Activated CD8-positive, alpha-beta T cell treated with anti-CD3 and anti-CD28 coated beads for 36 hours (primary cell): Measurements from ENCODE around the gene ARL6IP5. TPM values are rescaled to one million over a fixed set of nuclear protein-coding genes. Genes with fewer than 3 reads are reported as not detected.

Experiments used
- ATAC-seq: fragments of 200-7000 bp; cut with Tn5 transposase; one replicate; pipeline ENCODE4 v1.10.0; 2021; ENCODE audit warnings: mild to moderate bottlenecking, moderate library complexity
- CTCF ChIA-PET: fragments of 350-600 bp; sonication (Branson Sonifier 250); formaldehyde crosslinking; loops from one replicate; lab custom pipeline; 2021; ENCODE audit warnings: antibody characterized with exemption; lab: Charles Lee
- POLR2A ChIA-PET: fragments of 350-600 bp; sonication (Branson Sonifier 250); formaldehyde crosslinking; loops from one replicate; lab custom pipeline; 2021; ENCODE audit warnings: antibody characterized with exemption; lab: Charles Lee
- DNase-seq: peaks from one replicate; pipeline ENCODE4 v3.0.0-alpha.2; 2020
- H3K27ac Mint-ChIP-seq: one replicate; pipeline ENCODE4 v1.8.0; 2021; ENCODE audit warnings: mild to moderate bottlenecking, mixed read lengths
- H3K27me3 Mint-ChIP-seq: one replicate; pipeline ENCODE4 v1.8.0; 2021; ENCODE audit warnings: mixed read lengths
- H3K36me3 Mint-ChIP-seq: one replicate; pipeline ENCODE4 v1.8.0; 2021; ENCODE audit warnings: low read depth, mixed read lengths
- H3K4me1 Mint-ChIP-seq: one replicate; pipeline ENCODE4 v1.8.0; 2021; ENCODE audit warnings: low read depth, mixed read lengths
- H3K4me3 Mint-ChIP-seq: one replicate; pipeline ENCODE4 v1.8.0; 2021; ENCODE audit warnings: mild to moderate bottlenecking, moderate library complexity, mixed read lengths
- H3K9me3 Mint-ChIP-seq: one replicate; pipeline ENCODE4 v1.8.0; 2021; ENCODE audit warnings: mixed read lengths
- intact Hi-C: fragments of 100-400 bp; cut with micrococcal nuclease; formaldehyde crosslinking; loops from one replicate; pipeline ENCODE4 v1.10.0; 2022
- total RNA-seq, 2 experiments: library from RNA; stranded (reverse); gene quantifications; one replicate each; pipeline ENCODE4 v1.2.3, GENCODE V29; 2021
- TF ChIP-seq, protein P1 (sequence below): fragments of 200-600 bp; IDR thresholded peaks from one replicate; pipeline ENCODE4 v1.8.0; 2022; ENCODE audit warnings: antibody characterized with exemption, mild to moderate bottlenecking

The ARL6IP5 gene
- total RNA-seq, 2 experiments from 2014 or later = 72.7 to 74.2 TPM

DNA sequence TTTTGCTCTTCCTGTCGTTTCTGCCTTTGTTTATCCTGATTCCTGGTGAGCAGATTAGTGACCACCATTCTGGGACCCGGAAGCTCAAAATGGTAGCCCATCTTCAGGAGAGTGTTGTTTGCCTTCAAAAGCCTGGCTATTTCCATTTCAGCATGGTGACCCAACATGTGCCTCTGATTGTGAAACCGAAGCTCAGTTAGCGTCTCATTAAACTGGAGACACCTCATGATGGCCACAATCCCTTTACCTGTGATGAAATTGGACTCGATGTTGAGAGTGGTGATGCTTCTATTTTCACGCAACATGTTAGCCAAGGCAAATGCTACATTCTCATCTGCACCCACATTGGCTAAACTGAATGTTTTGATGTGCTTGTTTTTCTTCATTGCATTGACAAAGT is 34.4 kb downstream of the ARL6IP5 start:
- CTCF ChIA-PET = interaction anchor here (1.0 to 5.6 kb wide), 17 partner anchors 10 to 307 kb away, joined by 3 to 68 read pairs (median 6); no protein-coding TSS in a partner anchor
- H3K36me3 Mint-ChIP-seq = no peaks in the 10 kb centered on the region
- peaks cover 8% of the 10 kb centered on the region for H3K4me1 Mint-ChIP-seq

GRCh38 chr3:69119681-69120080 is 34.9 kb downstream of the ARL6IP5 start:
- no peaks in the 10 kb centered on the region for H3K27me3 Mint-ChIP-seq
- TF ChIP-seq, protein P1, sequence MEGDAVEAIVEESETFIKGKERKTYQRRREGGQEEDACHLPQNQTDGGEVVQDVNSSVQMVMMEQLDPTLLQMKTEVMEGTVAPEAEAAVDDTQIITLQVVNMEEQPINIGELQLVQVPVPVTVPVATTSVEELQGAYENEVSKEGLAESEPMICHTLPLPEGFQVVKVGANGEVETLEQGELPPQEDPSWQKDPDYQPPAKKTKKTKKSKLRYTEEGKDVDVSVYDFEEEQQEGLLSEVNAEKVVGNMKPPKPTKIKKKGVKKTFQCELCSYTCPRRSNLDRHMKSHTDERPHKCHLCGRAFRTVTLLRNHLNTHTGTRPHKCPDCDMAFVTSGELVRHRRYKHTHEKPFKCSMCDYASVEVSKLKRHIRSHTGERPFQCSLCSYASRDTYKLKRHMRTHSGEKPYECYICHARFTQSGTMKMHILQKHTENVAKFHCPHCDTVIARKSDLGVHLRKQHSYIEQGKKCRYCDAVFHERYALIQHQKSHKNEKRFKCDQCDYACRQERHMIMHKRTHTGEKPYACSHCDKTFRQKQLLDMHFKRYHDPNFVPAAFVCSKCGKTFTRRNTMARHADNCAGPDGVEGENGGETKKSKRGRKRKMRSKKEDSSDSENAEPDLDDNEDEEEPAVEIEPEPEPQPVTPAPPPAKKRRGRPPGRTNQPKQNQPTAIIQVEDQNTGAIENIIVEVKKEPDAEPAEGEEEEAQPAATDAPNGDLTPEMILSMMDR = no peak
- no peak overlapping the region for H3K27ac Mint-ChIP-seq
- ATAC-seq (no peak), DNase-seq (no peak)
- intact Hi-C loops = loop anchor here (5.0 to 10.0 kb wide), 2 partner anchors 43 to 305 kb away; no protein-coding TSS in a partner anchor
- POLR2A ChIA-PET = interaction anchor here (1.1 to 1.3 kb wide), 2 partner anchors 13 to 33 kb away, joined by 3 read pairs; no protein-coding TSS in a partner anchor
- H3K9me3 Mint-ChIP-seq = no peaks in the 10 kb centered on the region
- no peaks in the 10 kb centered on the region for H3K36me3 Mint-ChIP-seq
- CTCF ChIA-PET = interaction anchor here (0.7 to 5.6 kb wide), 28 partner anchors 9 to 552 kb away, joined by 3 to 68 read pairs (median 6); partner anchors contain the start of gene ARL6IP5
- no peak overlapping the region for H3K4me3 Mint-ChIP-seq
- H3K4me1 Mint-ChIP-seq = peaks cover 5% of the 10 kb centered on the region

More for the DNA sequence above, 34.4 kb downstream of the ARL6IP5 start:
- H3K9me3 Mint-ChIP-seq = no peaks in the 10 kb centered on the region
- no peak overlapping the region for H3K27ac Mint-ChIP-seq
- no peak for DNase-seq
- intact Hi-C loops = no loop called here
- H3K27me3 Mint-ChIP-seq = no peaks in the 10 kb centered on the region
- ATAC-seq = no peak
- H3K4me3 Mint-ChIP-seq = no peak overlapping the region
- POLR2A ChIA-PET = interaction anchor here (1.1 to 1.3 kb wide), 2 partner anchors 13 to 33 kb away, joined by 3 read pairs; no protein-coding TSS in a partner anchor
- TF ChIP-seq, protein P1 = no peak

GRCh38 chr3:69120879-69121464 is 36.2 kb downstream of the ARL6IP5 start:
- CTCF ChIA-PET = interaction anchor here (0.7 to 5.6 kb wide), 55 partner anchors 8 to 551 kb away, joined by 3 to 68 read pairs (median 4); partner anchors contain the start of genes ARL6IP5 and TMF1
- POLR2A ChIA-PET = interaction anchor here (1.4 kb wide), 1 partner anchor 21 kb away, joined by 3 read pairs; no protein-coding TSS in a partner anchor
- peak; percentile 93 for DNase-seq
- no peaks in the 10 kb centered on the region for H3K36me3 Mint-ChIP-seq
- TF ChIP-seq, protein P1 = peak; percentile 96
- no peak overlapping the region for H3K27ac Mint-ChIP-seq
- peak; percentile 96 for ATAC-seq
- intact Hi-C loops = loop anchor here (1.0 to 10.0 kb wide), 3 partner anchors 41 to 304 kb away; no protein-coding TSS in a partner anchor
- peaks cover 5% of the 10 kb centered on the region for H3K4me1 Mint-ChIP-seq
- no peak overlapping the region for H3K4me3 Mint-ChIP-seq
- H3K27me3 Mint-ChIP-seq = no peaks in the 10 kb centered on the region
- H3K9me3 Mint-ChIP-seq = no peaks in the 10 kb centered on the region

- Mint-ChIP-seq H3K27me3 (no peaks in the 10 kb centered on the region), H3K4me1 (peaks cover 5% of the 10 kb centered on the region), H3K9me3 (no peaks in the 10 kb centered on the region), H3K27ac (no peak overlapping the region), H3K4me3 (no peak overlapping the region), H3K36me3 (no peaks in the 10 kb centered on the region)
- CTCF ChIA-PET = interaction anchor here (0.7 to 5.6 kb wide), 50 partner anchors 9 to 550 kb away, joined by 3 to 68 read pairs (median 5); partner anchors contain the start of genes ARL6IP5 and TMF1
- intact Hi-C loops = loop anchor here (1.0 to 10.0 kb wide), 3 partner anchors 41 to 303 kb away; no protein-coding TSS in a partner anchor
- TF ChIP-seq, protein P1 = no peak
- POLR2A ChIA-PET = interaction anchor here (1.4 kb wide), 1 partner anchor 22 kb away, joined by 3 read pairs; no protein-coding TSS in a partner anchor
- DNase-seq = no peak
- ATAC-seq = no peak
Measured at GRCh38 chr3:69121513-69121912, 36.8 kb downstream of the ARL6IP5 start.
